Measurements from ENCODE around the gene HMGB4.

The HMGB4 gene

GRCh38 chr1:33876970-33877650, 13.2 kb downstream of the HMGB4 start:
- Histone ChIP-seq H3K9me3 (no peaks in the 10 kb centered on the region), H3K4me3 (ENCODE audit: low read depth in 1 of 2, low read length in 1 of 2) (no peak overlapping the region), H3K27ac (no peak overlapping the region), H3K4me1 (ENCODE audit: control insufficient read depth in 1 of 2, insufficient read depth in 1 of 2, low read depth in 1 of 2, low read length in 1 of 2) (no peaks in the 10 kb centered on the region), H3K36me3 (no peaks in the 10 kb centered on the region), H3K27me3 (no peaks in the 10 kb centered on the region)
- TF ChIP-seq CTCF (IDR thresholded peaks at IDR 0.05): no peak

GRCh38 chr1:33878392-33878791, 14.5 kb downstream of the HMGB4 start:
- Histone ChIP-seq H3K27me3 (no peaks in the 10 kb centered on the region), H3K9me3 (no peaks in the 10 kb centered on the region), H3K4me3 (ENCODE audit: low read depth in 1 of 2, low read length in 1 of 2) (no peak overlapping the region), H3K27ac (no peak overlapping the region), H3K36me3 (no peaks in the 10 kb centered on the region), H3K4me1 (ENCODE audit: control insufficient read depth in 1 of 2, insufficient read depth in 1 of 2, low read depth in 1 of 2, low read length in 1 of 2) (no peaks in the 10 kb centered on the region)
- TF ChIP-seq CTCF (IDR thresholded peaks at IDR 0.05): no peak

- Histone ChIP-seq H3K4me1 (ENCODE audit: control insufficient read depth in 1 of 2, insufficient read depth in 1 of 2, low read depth in 1 of 2, low read length in 1 of 2) (no peaks in the 10 kb centered on the region), H3K9me3 (no peaks in the 10 kb centered on the region), H3K27ac (no peak overlapping the region), H3K27me3 (no peaks in the 10 kb centered on the region), H3K4me3 (ENCODE audit: low read depth in 1 of 2, low read length in 1 of 2) (no peak overlapping the region), H3K36me3 (no peaks in the 10 kb centered on the region)
- no peak for TF ChIP-seq CTCF (IDR thresholded peaks at IDR 0.05)
Observed at GRCh38 chr1:33880305-33880704, 16.4 kb downstream of the HMGB4 start.

- Histone ChIP-seq H3K27me3 (no peaks in the 10 kb centered on the region), H3K9me3 (no peaks in the 10 kb centered on the region), H3K36me3 (no peaks in the 10 kb centered on the region), H3K4me1 (ENCODE audit: control insufficient read depth in 1 of 2, insufficient read depth in 1 of 2, low read depth in 1 of 2, low read length in 1 of 2) (no peaks in the 10 kb centered on the region), H3K4me3 (ENCODE audit: low read depth in 1 of 2, low read length in 1 of 2) (no peak overlapping the region), H3K27ac (no peak overlapping the region)
- TF ChIP-seq CTCF (IDR thresholded peaks at IDR 0.05): no peak
Observed at GRCh38 chr1:33886496-33886895, 22.6 kb downstream of the HMGB4 start.

- H3K27ac ChIP-seq: no peak overlapping the region
- H3K4me1 ChIP-seq (ENCODE audit: control insufficient read depth in 1 of 2, insufficient read depth in 1 of 2, low read depth in 1 of 2, low read length in 1 of 2): no peaks in the 10 kb centered on the region
- no peak for TF ChIP-seq CTCF (IDR thresholded peaks at IDR 0.05)
- H3K9me3 ChIP-seq: no peaks in the 10 kb centered on the region
- H3K4me3 ChIP-seq (ENCODE audit: low read depth in 1 of 2, low read length in 1 of 2): no peak overlapping the region
- H3K36me3 ChIP-seq: no peaks in the 10 kb centered on the region
- no peaks in the 10 kb centered on the region for H3K27me3 ChIP-seq
Observed at GRCh38 chr1:33893147-33893830, 29.4 kb downstream of the HMGB4 start.

Data from neutrophil (primary cell).